ENCODE data around the gene RIC8B.

GRCh38 chr12:106732890-106733289, 41.6 kb upstream of the RIC8B start:
- TF ChIP-seq POLR2A (IDR thresholded peaks at IDR 0.05), result no peak
- no peak for TF ChIP-seq EP300 (IDR thresholded peaks at IDR 0.05)
- no peak for TF ChIP-seq CTCF (IDR thresholded peaks at IDR 0.05)

Measured in tibial nerve (tissue), 4 donors.